ENCODE results near the gene RCBTB2.
"Not testable (repeated sequence)": the region's sequence is repeated elsewhere in the genome, so short reads cannot be mapped to it uniquely, and the experiment has no call there.

Gene RCBTB2

GRCh38 chr13:48492096-48492440 lies 40.8 kb downstream of the RCBTB2 start:
- no peak for DNase-seq

DNA sequence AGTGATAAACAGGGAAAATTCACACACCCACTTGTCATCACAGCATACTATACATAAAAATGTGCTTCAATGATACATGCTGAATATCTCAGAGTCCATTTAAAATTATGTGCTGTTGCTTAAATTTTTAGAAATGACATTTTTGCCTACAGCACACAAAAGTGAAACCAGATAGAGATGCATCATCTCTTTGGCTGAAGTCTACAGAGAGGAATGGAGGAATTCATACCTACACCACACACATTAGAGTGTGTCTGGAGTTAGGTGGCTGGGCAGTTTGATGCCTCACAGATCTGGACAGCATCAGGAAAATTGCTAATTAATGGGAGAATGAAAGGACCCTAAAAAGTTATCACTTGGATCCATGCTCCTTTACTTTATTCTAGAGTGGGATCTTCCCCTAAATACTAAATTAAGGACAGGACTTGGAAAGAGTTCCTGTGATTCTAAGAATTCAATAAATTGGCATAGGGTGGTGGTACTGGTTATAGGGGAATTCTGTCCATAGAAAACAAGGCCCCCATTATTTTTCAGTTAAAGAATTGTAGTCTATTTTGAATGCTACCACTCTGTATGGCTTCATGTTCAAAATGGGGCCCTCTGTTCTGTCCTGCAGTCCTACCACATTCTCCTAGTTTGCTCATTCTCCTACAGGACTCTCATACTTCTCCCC lies 41.3 kb downstream of the RCBTB2 start:
- DNase-seq = no peak

GRCh38 chr13:48490241-48490640 lies 42.6 kb downstream of the RCBTB2 start:
- no peak for DNase-seq

- DNase-seq = no peak
Observed at GRCh38 chr13:48489666-48490065, 43.2 kb downstream of the RCBTB2 start.

DNA sequence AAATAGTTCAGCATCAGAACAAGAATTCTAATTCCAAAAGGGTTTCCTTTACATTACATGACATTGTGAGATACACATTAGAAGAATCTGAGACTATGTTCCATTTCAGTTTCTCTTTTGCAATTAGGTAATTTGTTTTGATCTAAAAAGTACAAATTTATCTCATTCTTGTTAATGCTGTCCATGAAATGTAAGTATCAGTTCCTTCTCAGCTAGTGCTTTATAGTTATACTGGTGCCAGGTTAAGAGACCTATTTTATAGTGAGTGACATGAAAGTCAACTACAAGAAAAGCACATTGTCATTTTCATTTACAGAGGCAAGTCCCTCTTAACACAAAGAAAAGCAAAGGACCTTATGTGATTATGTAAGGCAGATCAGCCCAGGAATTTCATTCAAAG lies 43.9 kb downstream of the RCBTB2 start:
- DNase-seq = no peak

- no peak for DNase-seq
Observed at GRCh38 chr13:48487968-48488367, 44.9 kb downstream of the RCBTB2 start.

- no peak for DNase-seq
Observed at GRCh38 chr13:48486836-48487235, 46.0 kb downstream of the RCBTB2 start.

DNA sequence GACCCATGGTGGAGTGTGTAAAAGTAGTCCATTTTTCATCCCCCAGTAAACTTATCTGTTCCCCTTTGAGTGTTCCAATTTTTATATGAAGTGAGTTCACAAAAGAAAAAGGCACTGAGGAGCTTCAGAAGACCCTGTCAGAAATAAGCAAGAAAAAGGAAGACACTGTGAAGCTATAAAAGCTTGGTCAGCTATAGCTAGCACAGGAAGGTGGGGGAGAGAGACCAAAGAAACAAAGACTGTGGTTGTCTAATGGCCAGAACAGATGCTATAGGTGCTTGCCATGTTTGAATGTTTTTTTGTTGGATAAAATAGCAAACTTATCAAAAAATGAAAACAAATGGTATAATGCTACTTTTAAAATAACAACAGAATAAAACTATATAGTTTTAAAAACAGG lies 46.5 kb downstream of the RCBTB2 start:
- DNase-seq = no peak

- DNase-seq = no peak
Observed at GRCh38 chr13:48485432-48485831, 47.4 kb downstream of the RCBTB2 start.

DNA sequence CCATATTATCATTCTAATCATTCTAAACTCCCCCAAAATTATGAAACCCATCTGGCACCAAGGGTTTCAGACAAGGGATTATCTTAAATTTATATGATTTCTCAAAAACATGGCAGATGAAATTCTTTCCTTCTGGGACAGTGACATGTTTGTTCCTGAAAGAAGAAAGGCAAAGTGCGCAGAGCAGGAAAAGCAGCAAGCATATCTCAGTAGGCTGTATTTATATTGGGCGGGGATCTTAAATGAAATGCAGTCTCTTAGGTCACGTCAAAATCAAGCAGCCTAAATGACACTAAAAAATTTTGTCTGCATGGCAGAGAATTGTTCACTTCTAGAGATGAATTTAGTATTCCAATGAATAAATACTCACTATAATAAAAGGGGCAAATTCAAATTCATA lies 49.3 kb downstream of the RCBTB2 start:
- DNase-seq = no peak

DNA sequence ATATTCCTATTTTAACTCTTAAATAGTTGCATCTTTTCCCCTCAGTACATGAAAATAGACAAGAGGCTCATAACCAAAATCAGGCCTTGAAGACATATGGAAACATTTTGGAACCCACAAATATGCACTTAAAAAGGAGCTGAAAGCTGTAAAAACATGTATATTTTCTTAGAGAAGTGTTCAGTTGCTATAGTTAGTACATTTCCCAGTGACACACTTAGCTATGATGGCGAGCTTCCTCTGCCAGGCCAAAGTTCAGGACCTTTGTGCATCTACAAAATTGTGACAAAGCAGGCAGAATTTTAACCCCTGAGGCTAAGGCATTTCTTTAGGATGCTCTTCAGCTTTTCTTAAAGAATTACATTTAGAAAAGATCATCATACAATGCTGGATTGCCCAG lies 54.5 kb downstream of the RCBTB2 start:
- no peak for DNase-seq

- DNase-seq = no peak
Observed at GRCh38 chr13:48477191-48477855, 55.6 kb downstream of the RCBTB2 start.

GRCh38 chr13:48476686-48477085 lies 56.2 kb downstream of the RCBTB2 start:
- no peak for DNase-seq

DNA sequence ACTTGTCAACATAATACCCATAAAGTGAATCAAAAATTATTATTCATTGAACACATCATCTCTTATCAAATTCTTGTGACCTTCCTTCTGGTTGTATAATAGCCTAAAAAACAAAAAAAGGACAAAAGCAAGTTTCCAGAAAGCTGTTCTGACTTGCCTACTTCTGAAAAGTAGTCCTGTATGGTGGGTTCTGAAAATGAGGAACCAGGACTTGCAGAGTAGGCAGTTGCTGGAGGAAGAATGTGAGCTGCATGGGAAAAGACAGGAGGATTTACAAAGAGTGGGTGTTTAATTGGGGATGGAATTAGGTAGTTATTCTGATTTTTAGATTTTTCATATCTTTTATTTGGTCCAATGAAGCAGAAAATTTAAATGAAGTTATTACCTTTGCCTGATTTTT lies 56.7 kb downstream of the RCBTB2 start:
- no peak for DNase-seq

GRCh38 chr13:48475230-48475629 lies 57.6 kb downstream of the RCBTB2 start:
- no peak for DNase-seq

GRCh38 chr13:48457578-48458242 lies 75.2 kb downstream of the RCBTB2 start:
- no peak for DNase-seq

DNA sequence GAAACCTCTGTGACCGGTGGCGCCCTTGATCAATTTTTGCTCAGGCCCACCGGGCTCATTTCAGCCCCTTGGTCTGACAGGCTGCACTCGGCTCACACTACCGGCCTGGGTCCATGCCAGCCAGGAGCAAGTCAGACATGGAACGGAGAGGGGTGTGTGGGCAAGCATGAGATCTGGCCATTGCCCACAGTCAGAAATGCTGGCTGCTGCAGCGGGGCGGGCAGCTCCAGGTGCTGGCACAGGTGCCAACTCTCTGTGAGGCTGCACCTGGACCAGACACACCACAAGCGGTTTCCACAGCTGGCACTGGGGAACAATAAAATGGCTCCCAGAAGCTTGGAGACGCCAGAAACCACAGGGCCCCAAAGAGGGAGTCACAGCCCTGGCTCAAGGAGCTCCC lies 76.3 kb downstream of the RCBTB2 start:
- no peak for DNase-seq

DNA sequence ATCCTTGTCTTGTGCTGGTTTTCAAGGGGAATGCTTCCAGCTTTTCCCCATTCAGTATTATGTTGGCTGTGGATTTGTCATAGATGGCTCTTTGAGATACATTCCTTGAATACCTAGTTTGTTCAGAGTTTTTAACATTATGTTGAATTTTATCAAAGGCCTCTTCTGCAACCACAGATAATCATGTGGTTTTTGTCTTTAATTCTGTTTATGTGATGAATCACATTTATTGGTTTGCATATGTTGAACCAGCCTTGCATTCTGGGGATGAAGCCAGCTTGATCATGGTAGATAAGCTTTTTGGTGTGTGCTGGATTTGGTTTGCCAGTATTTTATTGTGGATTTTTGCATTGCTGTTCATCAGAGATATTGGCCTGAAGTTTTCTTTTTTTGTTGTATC lies 81.7 kb downstream of the RCBTB2 start:
- not testable (repeated sequence) for DNase-seq

GRCh38 chr13:48449656-48450055 lies 83.2 kb downstream of the RCBTB2 start:
- no peak for DNase-seq

DNA sequence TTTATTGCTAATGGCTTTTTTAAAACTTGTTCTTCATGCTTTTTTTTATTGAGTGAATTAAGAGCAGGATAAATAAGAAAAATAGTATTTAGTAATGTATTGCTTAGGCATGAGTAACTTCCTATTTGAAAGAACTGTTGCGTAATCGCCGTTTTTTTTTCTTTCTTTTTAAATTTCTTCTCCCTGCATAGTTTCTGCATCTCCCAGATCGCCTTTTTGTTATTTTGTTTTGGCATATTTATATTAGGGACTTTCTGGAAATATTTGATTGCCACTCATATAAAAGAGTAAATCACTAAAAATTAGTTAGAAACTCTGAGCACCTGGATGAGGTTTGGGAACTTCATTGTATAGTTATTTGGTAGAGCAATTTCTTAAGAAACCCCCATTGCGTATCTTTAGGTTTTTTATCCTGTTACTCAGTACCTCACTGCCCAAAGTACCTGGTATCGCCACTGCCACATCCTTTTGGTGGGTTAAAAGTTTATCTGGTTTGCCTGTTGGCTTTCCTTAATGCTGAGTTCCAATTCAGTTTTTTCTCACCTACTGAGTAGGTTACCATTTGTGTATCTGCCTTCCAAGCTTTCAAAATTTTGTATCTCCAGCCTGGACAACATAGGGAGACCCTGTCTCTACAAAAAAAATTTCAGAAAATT lies 83.8 kb downstream of the RCBTB2 start:
- DNase-seq = no peak

GRCh38 chr13:48448285-48448958 lies 84.5 kb downstream of the RCBTB2 start:
- DNase-seq = no peak

GRCh38 chr13:48446464-48446863 lies 86.4 kb downstream of the RCBTB2 start:
- no peak for DNase-seq

DNA sequence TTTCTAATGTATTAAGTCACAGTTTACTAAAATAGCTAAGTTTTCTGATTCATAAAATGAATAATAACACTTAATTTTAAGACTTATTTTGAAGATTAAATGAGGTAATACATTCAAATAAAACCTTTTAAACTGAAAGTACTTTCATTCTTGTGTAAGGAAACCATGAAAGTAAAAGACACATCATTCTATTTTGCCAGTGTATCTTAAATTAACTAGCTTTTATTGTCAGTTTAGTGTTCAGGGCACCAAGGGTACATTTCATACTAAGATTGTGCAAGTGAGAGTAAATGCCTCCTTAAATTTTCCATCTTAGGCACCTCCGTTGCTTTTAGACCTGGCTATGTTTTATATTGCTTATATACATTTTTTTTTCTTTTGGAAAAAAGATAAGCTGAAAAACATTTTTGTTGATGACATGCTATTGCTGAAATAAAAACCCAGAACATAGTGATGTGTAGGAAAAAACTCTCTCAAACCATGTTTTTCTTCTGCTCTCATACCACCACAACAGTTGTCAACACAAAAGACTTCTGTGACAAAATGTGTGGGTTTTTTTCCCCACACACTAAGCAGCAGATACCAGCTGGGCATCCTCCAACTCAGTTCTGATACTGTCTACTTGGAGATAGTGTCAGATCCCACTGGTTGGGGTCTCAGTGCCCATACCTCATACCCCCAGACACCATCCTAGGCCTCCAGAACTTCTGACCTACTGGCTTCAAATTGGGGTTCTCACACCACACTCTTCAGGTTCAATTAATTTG lies 89.3 kb downstream of the RCBTB2 start:
- no peak for DNase-seq

Measured in NK-92 treated with Interleukin-12 subunit alpha and Interleukin-12 subunit beta, amount 100 ng/mL, for 24 hours (cell line).